Trophoblast cell (in vitro differentiated cells and primary cell): ENCODE measurements around the gene SEL1L. TPM values are rescaled to one million over a fixed set of nuclear protein-coding genes. Genes with fewer than 3 reads are reported as not detected.

Source experiments
- DNase-seq, 2 donors: peaks; one replicate each; pipeline ENCODE4 v3.0.0-alpha.2; 2016
- H2AFZ ChIP-seq: 2 replicates; pipeline ENCODE4 v1.6.1; 2013; ENCODE audit warnings: low read length, moderate library complexity, mild to moderate bottlenecking; ENCODE audit not compliant: insufficient read depth, poor library complexity
- H2AK5ac ChIP-seq: 2 replicates; pipeline ENCODE4 v1.6.1; 2013; ENCODE audit warnings: mild to moderate bottlenecking, low read length
- H2BK120ac ChIP-seq: 2 replicates; pipeline ENCODE4 v1.6.1; 2013; ENCODE audit warnings: low read length, mild to moderate bottlenecking, moderate library complexity; ENCODE audit not compliant: insufficient read depth, poor library complexity
- H2BK12ac ChIP-seq: 2 replicates; pipeline ENCODE4 v1.6.1; 2013; ENCODE audit warnings: mild to moderate bottlenecking, low read length, moderate library complexity
- H2BK5ac ChIP-seq: 2 replicates; pipeline ENCODE4 v1.6.1; 2013; ENCODE audit warnings: low read length, low read depth, moderate library complexity, mild to moderate bottlenecking; ENCODE audit not compliant: poor library complexity
- H3K14ac ChIP-seq: 2 replicates; pipeline ENCODE4 v1.6.1; 2013; ENCODE audit warnings: mild to moderate bottlenecking, low read length
- H3K18ac ChIP-seq: 2 replicates; pipeline ENCODE4 v1.6.1; 2013; ENCODE audit warnings: mild to moderate bottlenecking, low read length
- H3K23ac ChIP-seq: 2 replicates; pipeline ENCODE4 v1.6.1; 2013; ENCODE audit warnings: low read length
- H3K27ac ChIP-seq: 2 replicates; pipeline ENCODE4 v1.5.1; 2013; ENCODE audit warnings: low read depth, mild to moderate bottlenecking, inconsistent platforms, low read length, moderate library complexity
- H3K27me3 ChIP-seq: 2 replicates; pipeline ENCODE4 v1.6.1; 2013; ENCODE audit warnings: inconsistent platforms, mild to moderate bottlenecking, low read length, moderate library complexity; ENCODE audit not compliant: insufficient read depth
- H3K36me3 ChIP-seq, 2 experiments: 1 replicate in 1 of 2; 2 replicates in 1 of 2; pipeline ENCODE4 v1.6.1; 2013; ENCODE audit warnings: low read length in 2 of 2, mild to moderate bottlenecking in 2 of 2, moderate library complexity in 1 of 2; ENCODE audit not compliant: insufficient read depth in 2 of 2, control insufficient read depth in 1 of 2
- H3K4ac ChIP-seq: 2 replicates; pipeline ENCODE4 v1.6.1; 2013; ENCODE audit warnings: low read depth, mild to moderate bottlenecking, low read length, moderate library complexity
- H3K4me1 ChIP-seq, 2 experiments: 1 replicate in 1 of 2; 2 replicates in 1 of 2; pipeline ENCODE4 v1.6.1; 2013; ENCODE audit warnings: low read length in 2 of 2, mild to moderate bottlenecking in 2 of 2, moderate library complexity in 1 of 2; ENCODE audit not compliant: insufficient read depth in 2 of 2, control insufficient read depth in 1 of 2
- H3K4me2 ChIP-seq: 2 replicates; pipeline ENCODE4 v1.6.1; 2013; ENCODE audit warnings: inconsistent platforms, mild to moderate bottlenecking, low read length, moderate library complexity
- H3K4me3 ChIP-seq: 2 replicates; pipeline ENCODE4 v1.5.1; 2013; ENCODE audit warnings: mild to moderate bottlenecking, low read depth, low read length, inconsistent platforms
- H3K79me1 ChIP-seq: one replicate; pipeline ENCODE4 v1.6.1; 2013; ENCODE audit warnings: low read length
- H3K79me2 ChIP-seq: 2 replicates; pipeline ENCODE4 v1.6.1; 2013; ENCODE audit warnings: low read length, mild to moderate bottlenecking; ENCODE audit not compliant: control insufficient read depth, insufficient read depth, poor library complexity
- H3K9ac ChIP-seq: 2 replicates; pipeline ENCODE4 v1.6.1; 2013; ENCODE audit warnings: mild to moderate bottlenecking, low read length
- H3K9me3 ChIP-seq: 2 replicates; pipeline ENCODE4 v1.6.1; 2013; ENCODE audit warnings: low read depth, mild to moderate bottlenecking, control low read depth, inconsistent platforms, low read length; ENCODE audit not compliant: insufficient read depth
- H4K12ac ChIP-seq: 2 replicates; pipeline ENCODE4 v1.6.1; 2013; ENCODE audit warnings: low read depth, mild to moderate bottlenecking, low read length, moderate library complexity
- H4K8ac ChIP-seq: 2 replicates; pipeline ENCODE4 v1.6.1; 2013; ENCODE audit warnings: low read depth, mild to moderate bottlenecking, low read length, moderate library complexity
- H4K91ac ChIP-seq: one replicate; pipeline ENCODE4 v1.6.1; 2013; ENCODE audit warnings: low read depth, mild to moderate bottlenecking, low read length, moderate library complexity
- WGBS: extraction: QIAGEN DNeasy Blood & Tissue Kit; methylation state at CpG from one replicate; pipeline ENCODE4 v1.1.7; 2013; ENCODE audit warnings: missing lambda C conversion rate; ENCODE audit not compliant: insufficient read length, insufficient coverage; ENCODE audit errors: extremely low coverage; 5-methylcytosine and 5-hydroxymethylcytosine counted together
- polyA plus RNA-seq: library from polyadenylated mRNA; stranded (reverse); fragments of 200-250 nt; gene quantifications from 2 replicates; pipeline ENCODE4 v1.2.3, GENCODE V29; 2013

Gene SEL1L
- polyA plus RNA-seq: 30.1 and 30.5 TPM in 2 replicates

DNA sequence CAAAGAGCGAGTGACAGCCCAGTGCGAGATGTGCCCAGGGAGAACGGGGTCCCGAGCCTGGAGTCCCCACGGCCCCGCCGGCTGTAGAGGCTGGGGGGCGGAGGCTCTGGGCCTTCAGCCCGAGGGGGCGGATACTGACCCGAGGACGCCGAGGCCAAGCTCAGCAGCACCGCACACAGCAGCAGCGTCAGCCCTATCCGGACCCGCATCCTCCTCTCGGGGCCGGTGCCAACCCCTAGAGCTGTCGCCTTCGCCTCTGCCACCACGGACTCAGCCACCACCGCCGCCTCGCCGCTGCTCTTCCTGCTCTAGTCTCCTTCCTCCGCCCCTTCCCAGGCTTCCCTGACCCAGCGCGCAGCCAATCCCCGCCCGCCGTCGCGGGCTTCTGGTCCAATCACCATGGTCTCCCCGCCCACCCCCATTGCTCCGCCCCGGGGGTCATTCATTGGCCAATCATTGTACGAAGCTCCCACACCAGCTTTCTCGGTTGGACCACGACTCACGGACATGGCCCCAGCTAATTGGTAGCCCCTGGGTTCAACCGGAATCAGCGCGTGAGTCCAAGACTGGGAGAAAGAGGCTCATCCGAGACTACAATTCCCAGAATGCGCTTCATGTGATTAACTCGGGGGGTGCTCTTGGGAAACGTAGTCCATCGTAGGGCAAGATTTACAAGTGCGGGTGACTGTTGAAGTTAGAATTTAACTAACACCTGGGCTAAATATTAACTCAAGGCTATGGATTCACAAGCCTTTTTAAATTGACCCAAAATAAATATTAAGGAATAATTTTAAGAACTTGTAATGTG is at the start of gene SEL1L:
TSS of gene SEL1L (minus strand) at position 318 of the 808 bp plus-strand sequence. CDS start at position 209, 109 bp downstream.
- peak within 1 kb of the TSS; percentile 79 for H3K4me2 ChIP-seq
- H3K79me1 ChIP-seq: peaks cover 5% of the 10 kb centered on the region
- peak within 1 kb of the TSS; percentile 68 for H2BK120ac ChIP-seq
- peak within 1 kb of the TSS; percentile 63 for H3K18ac ChIP-seq
- H3K14ac ChIP-seq: peak within 1 kb of the TSS; percentile 89
- H3K23ac ChIP-seq: no peak within 1 kb of the TSS
- DNase-seq: peak; percentile 100
- no peaks in the 10 kb centered on the region for H3K9me3 ChIP-seq
- peak within 1 kb of the TSS; percentile 56 for H2BK5ac ChIP-seq
- H3K9ac ChIP-seq: peak within 1 kb of the TSS; percentile 85
- peak within 1 kb of the TSS; percentile 97 for H4K8ac ChIP-seq
- H4K12ac ChIP-seq: peak within 1 kb of the TSS; percentile 93
- H3K4me1 ChIP-seq: no peaks in the 10 kb centered on the region
- H3K4ac ChIP-seq: peak within 1 kb of the TSS; percentile 90
- peaks cover 8% of the 10 kb centered on the region for H3K79me2 ChIP-seq
- no CpG with 5 or more reads among the region's 50 CpGs for WGBS
- H3K4me3 ChIP-seq: peak within 1 kb of the TSS; percentile 98
- no peak within 1 kb of the TSS for H2BK12ac ChIP-seq
- H4K91ac ChIP-seq: peak within 1 kb of the TSS; percentile 55
- peak within 1 kb of the TSS; percentile 72 for H2AK5ac ChIP-seq
- H2AFZ ChIP-seq: peak within 1 kb of the TSS; percentile 90
- no peaks in the 10 kb centered on the region for H3K36me3 ChIP-seq
- no peak within 1 kb of the TSS for H3K27ac ChIP-seq
- H3K27me3 ChIP-seq: no peaks in the 10 kb centered on the region

DNA sequence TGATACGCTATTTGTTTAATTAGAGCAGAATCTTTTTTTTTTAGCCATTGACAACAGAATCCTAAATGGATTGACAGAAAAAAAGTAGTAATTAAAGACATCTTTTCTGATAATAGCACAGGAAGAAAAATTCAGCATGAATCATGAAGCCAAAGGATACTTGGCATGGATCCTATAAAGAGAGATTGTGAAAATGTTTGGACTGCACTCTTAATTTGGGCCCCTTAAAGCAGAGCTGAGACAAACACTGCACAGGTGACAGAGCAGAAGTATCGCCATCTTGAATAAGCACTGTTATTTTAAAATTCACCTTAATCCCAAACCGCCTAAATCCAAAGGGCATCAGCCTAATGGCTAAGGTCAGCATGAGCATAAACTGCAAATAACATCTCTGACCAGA is 48.8 kb upstream of the SEL1L start:
- Histone ChIP-seq H3K27ac (no peak overlapping the region), H3K4me2 (no peak overlapping the region), H3K23ac (no peak overlapping the region), H2AFZ (no peak overlapping the region), H2BK5ac (no peak overlapping the region), H3K9ac (no peak overlapping the region), H4K12ac (no peak overlapping the region), H3K79me2 (no peaks in the 10 kb centered on the region), H3K4ac (no peak overlapping the region), H3K4me1 (no peaks in the 10 kb centered on the region), H3K4me3 (no peak overlapping the region), H3K9me3 (no peaks in the 10 kb centered on the region), H2BK120ac (no peak overlapping the region), H4K8ac (no peak overlapping the region), H3K14ac (no peak overlapping the region), H3K36me3 (no peaks in the 10 kb centered on the region), H3K79me1 (no peaks in the 10 kb centered on the region), H2AK5ac (no peak overlapping the region), H2BK12ac (no peak overlapping the region), H3K18ac (no peak overlapping the region), H3K27me3 (no peaks in the 10 kb centered on the region), H4K91ac (no peak overlapping the region)
- no CpG with 5 or more reads among the region's 3 CpGs for WGBS
- no peak for DNase-seq

DNA sequence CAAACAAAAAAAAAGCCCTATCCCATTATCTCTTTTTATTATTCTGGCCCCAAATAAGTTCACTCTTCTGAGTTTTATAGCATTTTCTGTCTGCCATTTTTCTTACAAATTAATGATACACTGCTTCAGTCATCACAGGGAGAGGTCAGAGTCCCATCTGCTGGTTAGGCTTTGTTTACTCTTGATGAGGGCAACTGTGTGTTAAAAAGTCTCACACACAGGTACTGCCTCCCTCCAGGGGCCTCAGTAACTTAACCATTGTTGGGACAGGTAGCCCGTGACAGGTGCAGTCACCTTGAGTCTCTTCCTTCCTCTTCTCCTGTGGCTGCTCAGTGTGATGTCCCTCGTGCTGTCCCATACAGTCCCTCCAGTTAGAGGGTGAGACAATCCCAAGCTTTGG is 45.5 kb upstream of the SEL1L start:
- no peak overlapping the region for H2BK120ac ChIP-seq
- no peaks in the 10 kb centered on the region for H3K36me3 ChIP-seq
- H4K12ac ChIP-seq: no peak overlapping the region
- no peak for DNase-seq
- H3K4me1 ChIP-seq: no peaks in the 10 kb centered on the region
- H3K14ac ChIP-seq: no peak overlapping the region
- no peak overlapping the region for H2AK5ac ChIP-seq
- no peaks in the 10 kb centered on the region for H3K9me3 ChIP-seq
- no peak overlapping the region for H2AFZ ChIP-seq
- no peaks in the 10 kb centered on the region for H3K79me1 ChIP-seq
- no peak overlapping the region for H2BK12ac ChIP-seq
- H3K23ac ChIP-seq: no peak overlapping the region
- WGBS: no CpG with 5 or more reads among the region's 2 CpGs
- no peak overlapping the region for H3K4me3 ChIP-seq
- H3K4ac ChIP-seq: no peak overlapping the region
- H4K91ac ChIP-seq: no peak overlapping the region
- H3K27ac ChIP-seq: no peak overlapping the region
- H4K8ac ChIP-seq: no peak overlapping the region
- no peak overlapping the region for H2BK5ac ChIP-seq
- no peak overlapping the region for H3K9ac ChIP-seq
- H3K27me3 ChIP-seq: no peaks in the 10 kb centered on the region
- no peak overlapping the region for H3K4me2 ChIP-seq
- H3K79me2 ChIP-seq: no peaks in the 10 kb centered on the region
- no peak overlapping the region for H3K18ac ChIP-seq

DNA sequence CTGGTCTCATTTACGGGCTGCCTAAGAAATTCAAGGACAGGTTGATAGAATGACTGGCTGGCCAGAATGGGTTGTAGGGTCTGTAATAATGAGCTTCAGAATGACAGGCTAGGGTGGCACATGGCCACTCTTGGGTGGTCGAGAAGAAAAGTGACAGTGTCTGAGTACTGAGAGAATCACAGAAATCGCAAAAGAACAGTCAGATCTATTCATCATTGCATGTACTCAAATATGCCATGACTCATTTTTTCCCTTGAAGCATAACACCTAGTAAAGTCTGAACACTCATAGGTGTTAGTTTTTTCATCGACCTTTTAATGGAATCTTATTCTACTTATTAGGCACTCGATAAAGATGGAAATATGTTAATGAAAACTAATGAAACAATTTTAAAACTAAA is 37.8 kb upstream of the SEL1L start:
- no peak overlapping the region for H4K91ac ChIP-seq
- H2BK5ac ChIP-seq: no peak overlapping the region
- no peak overlapping the region for H3K18ac ChIP-seq
- no peak overlapping the region for H3K14ac ChIP-seq
- no peak overlapping the region for H2AFZ ChIP-seq
- no peak for DNase-seq
- no peak overlapping the region for H2BK12ac ChIP-seq
- no peaks in the 10 kb centered on the region for H3K79me2 ChIP-seq
- no peak overlapping the region for H2AK5ac ChIP-seq
- no peaks in the 10 kb centered on the region for H3K27me3 ChIP-seq
- H4K12ac ChIP-seq: no peak overlapping the region
- H3K9me3 ChIP-seq: no peaks in the 10 kb centered on the region
- H3K79me1 ChIP-seq: no peaks in the 10 kb centered on the region
- no peak overlapping the region for H2BK120ac ChIP-seq
- no peak overlapping the region for H4K8ac ChIP-seq
- no peak overlapping the region for H3K4ac ChIP-seq
- H3K9ac ChIP-seq: no peak overlapping the region
- no peak overlapping the region for H3K23ac ChIP-seq
- H3K27ac ChIP-seq: no peak overlapping the region
- no peaks in the 10 kb centered on the region for H3K36me3 ChIP-seq
- H3K4me2 ChIP-seq: no peak overlapping the region
- no peaks in the 10 kb centered on the region for H3K4me1 ChIP-seq
- no CpG with 5 or more reads among the region's 5 CpGs for WGBS
- no peak overlapping the region for H3K4me3 ChIP-seq
